22Rv1 (cell line): ENCODE data around the gene PCP4.

Experiments used
- CTCF ChIP-seq: fragments of 450-650 bp; IDR thresholded peaks from 2 replicates; pipeline ENCODE4 v1.5.1; 2017; ENCODE audit warnings: mild to moderate bottlenecking
- ZFX ChIP-seq: fragments of 450-650 bp; IDR thresholded peaks from 2 replicates; pipeline ENCODE4 v1.6.1; 2017; ENCODE audit warnings: antibody characterized with exemption, borderline replicate concordance

GRCh38 chr21:39904457-39904856 is 37.2 kb downstream of the PCP4 start:
- TF ChIP-seq CTCF: no peak
- no peak for TF ChIP-seq ZFX
